ENCODE results near the gene RASGEF1B.

The RASGEF1B gene

DNA sequence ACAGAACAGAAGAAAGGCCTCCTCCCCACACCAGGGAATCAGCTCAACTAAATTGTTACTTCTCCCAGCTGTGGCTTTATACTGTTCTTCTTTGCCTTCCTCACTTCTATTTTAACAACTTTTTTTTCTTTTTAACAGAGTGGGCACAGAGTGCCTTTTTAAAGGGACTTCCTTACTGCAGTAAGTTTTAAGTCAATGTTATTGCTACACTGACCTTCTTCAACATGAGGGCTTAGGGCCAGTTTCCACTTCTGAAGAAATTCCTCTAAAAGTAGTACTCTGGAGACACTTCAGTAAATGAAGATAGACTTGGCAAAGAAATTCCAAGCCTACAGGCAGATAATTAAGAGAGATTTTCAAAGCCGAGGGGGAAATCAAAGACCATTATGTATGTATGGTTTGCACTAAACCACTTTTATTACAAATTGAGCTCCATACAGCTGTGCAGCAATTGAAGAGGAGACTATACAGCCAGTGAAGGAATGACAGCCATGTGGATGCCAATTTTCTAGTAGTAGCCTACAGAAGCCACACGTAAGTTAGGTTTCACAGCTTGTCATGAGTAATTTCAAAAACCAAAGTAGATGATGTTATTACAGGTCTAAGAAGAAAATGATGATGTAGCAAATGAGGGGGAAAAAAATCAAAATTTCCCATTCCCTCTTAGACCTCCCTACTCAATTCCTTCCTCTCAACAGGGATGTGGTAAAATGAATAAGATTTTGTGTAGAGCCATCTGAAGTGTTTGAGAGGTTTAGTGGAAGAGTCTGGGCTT lies 36.9 kb upstream of the RASGEF1B start:
- H3K36me3 ChIP-seq (replicated peaks): no peaks in the 10 kb centered on the region
- H3K4me3 ChIP-seq (ENCODE audit: low read depth, low read length): no peak overlapping the region
- in situ Hi-C loops (cut with HindIII; ENCODE audit: low pct_ligation_motif_present, low sequenced_read_pairs): no loop called here
- no peak for DNase-seq
- H3K27me3 ChIP-seq (replicated peaks): no peaks in the 10 kb centered on the region
- no peak overlapping the region for H3K27ac ChIP-seq
- TF ChIP-seq, protein P1, sequence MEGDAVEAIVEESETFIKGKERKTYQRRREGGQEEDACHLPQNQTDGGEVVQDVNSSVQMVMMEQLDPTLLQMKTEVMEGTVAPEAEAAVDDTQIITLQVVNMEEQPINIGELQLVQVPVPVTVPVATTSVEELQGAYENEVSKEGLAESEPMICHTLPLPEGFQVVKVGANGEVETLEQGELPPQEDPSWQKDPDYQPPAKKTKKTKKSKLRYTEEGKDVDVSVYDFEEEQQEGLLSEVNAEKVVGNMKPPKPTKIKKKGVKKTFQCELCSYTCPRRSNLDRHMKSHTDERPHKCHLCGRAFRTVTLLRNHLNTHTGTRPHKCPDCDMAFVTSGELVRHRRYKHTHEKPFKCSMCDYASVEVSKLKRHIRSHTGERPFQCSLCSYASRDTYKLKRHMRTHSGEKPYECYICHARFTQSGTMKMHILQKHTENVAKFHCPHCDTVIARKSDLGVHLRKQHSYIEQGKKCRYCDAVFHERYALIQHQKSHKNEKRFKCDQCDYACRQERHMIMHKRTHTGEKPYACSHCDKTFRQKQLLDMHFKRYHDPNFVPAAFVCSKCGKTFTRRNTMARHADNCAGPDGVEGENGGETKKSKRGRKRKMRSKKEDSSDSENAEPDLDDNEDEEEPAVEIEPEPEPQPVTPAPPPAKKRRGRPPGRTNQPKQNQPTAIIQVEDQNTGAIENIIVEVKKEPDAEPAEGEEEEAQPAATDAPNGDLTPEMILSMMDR (IDR thresholded peaks at IDR 0.05; ENCODE audit: low read depth, low read length, missing control alignments): no peak

DNA sequence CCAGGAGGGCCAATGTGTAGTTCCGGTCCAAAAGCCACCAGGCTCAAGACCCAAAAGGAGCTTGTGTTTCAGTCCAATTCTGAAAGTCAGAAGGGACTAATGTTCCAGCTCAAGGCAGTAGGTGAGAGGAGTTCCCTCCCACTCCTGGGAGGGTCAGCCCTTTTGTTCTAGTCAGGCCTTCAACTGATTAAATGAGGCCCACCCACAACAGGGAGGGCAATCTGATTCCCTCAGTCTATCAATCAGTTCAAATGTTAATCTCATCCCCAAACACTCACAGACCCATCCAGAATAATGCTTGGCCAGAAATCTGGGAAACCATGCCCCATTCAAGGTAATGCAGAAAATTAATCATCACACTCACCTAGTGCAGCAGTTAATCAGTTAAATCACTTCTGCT lies 35.8 kb upstream of the RASGEF1B start:
- no peaks in the 10 kb centered on the region for H3K36me3 ChIP-seq (replicated peaks)
- TF ChIP-seq, protein P1 (IDR thresholded peaks at IDR 0.05; ENCODE audit: low read depth, low read length, missing control alignments): no peak
- DNase-seq: no peak
- H3K4me3 ChIP-seq (ENCODE audit: low read depth, low read length): no peak overlapping the region
- no peaks in the 10 kb centered on the region for H3K27me3 ChIP-seq (replicated peaks)
- no peak overlapping the region for H3K27ac ChIP-seq
- in situ Hi-C loops (cut with HindIII; ENCODE audit: low pct_ligation_motif_present, low sequenced_read_pairs): no loop called here

DNA sequence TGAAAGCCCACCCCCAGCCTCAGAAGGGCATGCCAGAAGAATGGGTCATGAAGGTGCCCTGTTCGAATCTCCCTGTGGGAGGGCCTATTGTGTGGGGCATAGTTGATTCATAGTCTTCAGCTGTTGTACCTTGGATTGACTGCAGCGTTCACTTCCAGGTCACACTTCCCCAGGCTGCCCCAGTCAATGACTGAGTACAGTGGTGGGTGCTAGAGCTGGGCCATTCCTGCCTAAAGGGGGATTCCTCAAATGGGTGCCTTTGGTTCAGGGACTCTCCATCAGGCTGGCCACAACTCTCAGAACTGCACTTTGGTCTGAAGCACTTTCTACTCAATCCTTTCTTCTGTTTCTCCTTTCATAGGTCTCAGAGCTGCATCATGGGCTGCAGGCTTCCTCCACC lies 35.0 kb upstream of the RASGEF1B start:
- Histone ChIP-seq H3K27ac (no peak overlapping the region), H3K4me3 (ENCODE audit: low read depth, low read length) (no peak overlapping the region), H3K27me3 (replicated peaks) (no peaks in the 10 kb centered on the region), H3K36me3 (replicated peaks) (no peaks in the 10 kb centered on the region)
- in situ Hi-C loops (cut with HindIII; ENCODE audit: low pct_ligation_motif_present, low sequenced_read_pairs): no loop called here
- TF ChIP-seq, protein P1 (IDR thresholded peaks at IDR 0.05; ENCODE audit: low read depth, low read length, missing control alignments): no peak
- no peak for DNase-seq

DNA sequence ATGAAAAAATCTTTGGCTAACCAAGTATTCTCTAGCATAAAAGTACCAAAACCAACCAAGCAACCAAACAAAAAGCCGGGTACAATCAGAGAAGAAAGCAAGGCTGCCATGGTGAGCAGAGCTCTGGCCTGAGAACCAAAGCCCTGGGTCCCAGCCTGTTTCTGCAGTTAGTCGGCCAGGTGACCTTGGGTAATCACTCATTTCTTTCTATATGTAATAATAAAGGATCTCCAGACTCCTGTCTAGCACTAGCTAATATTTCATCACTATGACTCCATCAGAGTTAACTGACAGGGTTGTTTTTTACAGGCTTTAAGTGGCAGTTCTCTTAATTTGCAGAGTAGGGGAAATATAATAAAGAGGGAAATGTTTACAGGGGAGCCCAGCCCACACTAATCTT lies 34.0 kb upstream of the RASGEF1B start:
- Histone ChIP-seq H3K36me3 (replicated peaks) (no peaks in the 10 kb centered on the region), H3K4me3 (ENCODE audit: low read depth, low read length) (no peak overlapping the region), H3K27ac (no peak overlapping the region), H3K27me3 (replicated peaks) (no peaks in the 10 kb centered on the region)
- in situ Hi-C loops (cut with HindIII; ENCODE audit: low pct_ligation_motif_present, low sequenced_read_pairs): no loop called here
- no peak for DNase-seq
- TF ChIP-seq, protein P1 (IDR thresholded peaks at IDR 0.05; ENCODE audit: low read depth, low read length, missing control alignments): no peak

DNA sequence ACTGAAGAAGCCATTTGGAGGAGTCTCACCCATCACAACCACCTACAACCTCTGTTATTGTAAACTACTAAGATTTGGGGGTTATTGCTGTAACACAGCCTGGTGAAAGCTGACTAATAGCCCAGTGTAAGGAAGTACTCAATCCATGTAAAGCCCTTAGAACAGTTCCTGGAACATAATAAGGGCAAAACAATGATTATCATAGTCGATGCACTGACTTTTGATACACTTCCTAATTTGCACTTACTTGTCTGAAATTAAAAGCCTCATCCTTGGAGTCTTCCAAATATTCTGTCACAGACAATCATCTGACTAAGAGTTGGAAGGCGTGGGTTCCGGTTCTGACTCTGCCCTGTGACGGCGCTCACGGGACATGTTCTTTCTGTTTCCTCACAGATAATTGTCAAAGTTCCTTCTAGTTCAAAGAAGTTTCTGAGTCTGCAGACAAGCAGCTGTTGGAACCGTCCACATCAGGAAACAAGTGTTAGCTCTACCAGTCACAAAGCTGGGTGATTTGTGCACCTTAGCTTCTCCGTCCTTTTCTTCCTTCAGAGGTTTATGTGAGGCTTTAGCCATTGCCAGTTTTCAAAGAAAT lies 33.4 kb upstream of the RASGEF1B start:
- no peak overlapping the region for H3K27ac ChIP-seq
- no peak for DNase-seq
- no peak overlapping the region for H3K4me3 ChIP-seq (ENCODE audit: low read depth, low read length)

More for the DNA sequence above, 33.4 kb upstream of the RASGEF1B start:
- no peaks in the 10 kb centered on the region for H3K27me3 ChIP-seq (replicated peaks)
- TF ChIP-seq, protein P1 (IDR thresholded peaks at IDR 0.05; ENCODE audit: low read depth, low read length, missing control alignments): no peak
- in situ Hi-C loops (cut with HindIII; ENCODE audit: low pct_ligation_motif_present, low sequenced_read_pairs): no loop called here
- no peaks in the 10 kb centered on the region for H3K36me3 ChIP-seq (replicated peaks)

Measured in brain microvascular endothelial cell (primary cell).